NCI-H345 treated with DMSO at 0.1 percent for 48 hours (cell line): ENCODE measurements around the gene ATXN1.
"Not testable (repeated sequence)": the region's sequence is repeated elsewhere in the genome, so short reads cannot be mapped to it uniquely, and the experiment has no call there.

ENCODE experiments used
- DNase-seq: peaks from one replicate; lab custom pipeline; 2025; ENCODE audit not compliant: unreplicated experiment; lab: John Stamatoyannopoulos, UW

Gene ATXN1

DNA sequence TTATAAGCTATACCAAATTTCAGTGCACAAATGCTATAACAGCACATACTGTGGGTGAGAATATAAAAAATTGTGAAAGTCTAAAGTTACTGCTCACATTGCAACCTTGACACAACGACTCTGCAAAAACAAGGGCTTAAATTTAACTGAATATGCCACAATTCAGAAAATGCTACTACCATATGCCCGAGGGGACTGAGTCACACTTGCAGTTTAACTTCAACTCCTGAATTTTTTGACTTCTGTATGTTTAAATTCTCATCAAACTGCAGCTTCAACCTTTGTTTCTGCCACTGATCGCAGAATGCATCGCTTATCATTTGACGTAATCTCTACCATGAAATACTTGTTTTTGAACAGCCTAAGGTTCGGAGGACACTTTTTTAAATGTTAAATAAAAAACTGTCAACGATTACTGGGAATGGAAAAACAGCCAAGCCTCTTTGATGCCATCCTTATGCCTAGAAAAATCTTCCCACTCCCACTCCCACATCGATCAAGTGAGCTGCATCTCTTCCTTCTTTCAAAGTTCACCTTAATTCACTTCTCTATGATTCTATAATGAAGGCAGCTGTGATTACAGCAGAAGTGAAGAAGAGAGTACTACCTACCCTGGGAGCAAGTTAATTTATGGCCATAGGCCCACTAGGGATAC lies 136.5 kb downstream of the ATXN1 start:
- no peak for DNase-seq

DNA sequence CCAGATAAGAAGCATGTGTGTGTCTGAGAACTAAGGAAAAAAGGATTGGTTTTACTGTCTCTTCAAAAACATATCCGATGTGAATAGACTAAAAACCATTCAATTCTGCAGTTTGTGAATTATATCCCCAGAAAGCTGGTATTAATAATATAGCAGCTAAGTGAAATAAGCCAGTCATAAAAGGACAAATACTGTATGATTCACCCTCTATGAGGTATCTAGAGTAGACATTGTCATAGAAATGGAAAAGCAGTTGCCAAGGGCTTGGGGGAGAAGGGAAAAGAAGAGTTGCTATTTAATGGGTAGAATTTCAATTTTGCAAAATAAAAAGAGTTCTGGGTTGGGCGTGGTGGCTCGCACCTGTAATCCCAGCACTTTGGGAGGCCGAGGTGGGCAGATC lies 137.5 kb downstream of the ATXN1 start:
- no peak for DNase-seq

DNA sequence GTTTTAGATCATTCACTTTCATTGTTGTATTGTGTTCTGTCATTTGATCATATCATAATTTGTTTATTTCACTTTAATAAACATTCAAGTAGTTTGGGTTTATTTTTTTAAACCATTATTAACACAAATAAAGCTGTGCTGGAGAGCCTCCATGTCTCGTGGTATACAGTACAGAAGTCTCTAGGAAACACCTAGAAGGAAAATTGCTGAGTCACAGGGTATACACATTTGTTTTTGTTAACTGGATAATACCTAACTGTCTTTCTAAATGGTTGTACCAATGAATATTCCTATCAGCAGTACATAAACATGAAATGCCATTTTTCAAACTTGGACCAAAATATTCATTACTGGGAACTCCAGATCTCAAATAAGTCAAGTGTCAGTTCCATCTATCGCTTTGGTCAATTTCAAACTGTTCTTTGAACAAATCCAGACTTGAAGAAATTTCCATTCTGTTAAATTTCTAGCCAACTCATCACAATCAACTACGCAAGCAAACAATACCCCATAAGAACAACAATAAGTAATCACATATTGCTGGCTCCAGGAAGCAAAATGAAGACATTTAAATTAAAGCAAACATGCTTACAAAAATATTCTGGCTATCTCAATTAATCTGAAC lies 138.1 kb downstream of the ATXN1 start:
- DNase-seq = no peak

DNA sequence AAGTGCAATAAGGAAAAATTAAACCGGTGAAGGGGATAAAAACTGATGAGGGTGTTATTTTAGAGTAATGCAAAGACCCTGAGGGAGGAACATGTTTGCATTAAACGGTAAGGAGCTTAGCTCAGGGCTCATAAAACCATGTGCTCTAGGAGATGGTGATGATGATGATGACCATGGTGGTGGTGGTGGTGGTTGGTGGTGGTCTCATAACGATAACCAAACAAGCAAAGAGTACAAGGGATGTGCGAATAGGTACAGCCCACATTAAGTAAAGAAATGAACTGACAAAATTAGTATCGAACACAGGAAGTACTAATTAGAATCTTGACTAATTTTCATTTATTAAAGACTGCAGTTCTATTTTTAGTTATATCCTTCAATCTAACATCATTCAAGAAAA lies 139.1 kb downstream of the ATXN1 start:
- DNase-seq = no peak

DNA sequence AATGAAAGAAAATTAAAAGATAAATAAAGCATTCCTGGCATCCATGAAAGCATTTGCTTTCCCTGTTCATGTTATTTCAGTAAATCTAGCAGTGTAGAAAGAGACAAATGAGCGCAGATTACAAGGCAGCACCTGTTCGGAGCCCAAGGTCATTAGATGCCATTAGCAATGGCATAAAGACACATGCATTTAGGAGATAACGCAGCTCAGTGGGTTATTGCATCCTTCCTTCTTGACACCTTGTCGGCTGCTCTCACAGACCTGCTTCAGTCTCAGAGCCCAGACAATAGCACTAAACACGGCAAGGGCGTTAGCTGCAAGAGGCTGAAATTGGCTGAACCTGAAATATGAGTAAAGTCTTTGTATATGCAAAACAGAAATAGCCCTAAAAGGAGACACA lies 140.3 kb downstream of the ATXN1 start:
- no peak for DNase-seq

DNA sequence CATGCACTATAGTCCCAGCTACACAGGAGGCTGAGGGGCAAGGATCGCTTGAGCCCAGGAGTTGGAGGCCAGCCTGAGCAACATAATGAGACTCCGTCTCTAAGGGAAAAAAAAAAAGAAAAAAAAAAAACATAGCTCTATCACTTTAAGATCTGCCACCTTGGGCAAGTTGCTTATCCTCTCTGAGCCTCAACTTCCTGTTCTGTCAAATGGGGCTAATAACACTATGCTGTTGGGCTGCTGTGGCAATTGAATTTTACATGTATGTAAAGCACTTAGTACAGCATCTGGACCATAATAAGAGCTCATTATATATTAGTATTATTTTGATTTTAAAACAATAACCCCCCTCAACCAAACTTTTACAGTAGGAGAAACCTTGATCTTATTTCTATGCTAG lies 141.5 kb downstream of the ATXN1 start:
- DNase-seq = no peak

DNA sequence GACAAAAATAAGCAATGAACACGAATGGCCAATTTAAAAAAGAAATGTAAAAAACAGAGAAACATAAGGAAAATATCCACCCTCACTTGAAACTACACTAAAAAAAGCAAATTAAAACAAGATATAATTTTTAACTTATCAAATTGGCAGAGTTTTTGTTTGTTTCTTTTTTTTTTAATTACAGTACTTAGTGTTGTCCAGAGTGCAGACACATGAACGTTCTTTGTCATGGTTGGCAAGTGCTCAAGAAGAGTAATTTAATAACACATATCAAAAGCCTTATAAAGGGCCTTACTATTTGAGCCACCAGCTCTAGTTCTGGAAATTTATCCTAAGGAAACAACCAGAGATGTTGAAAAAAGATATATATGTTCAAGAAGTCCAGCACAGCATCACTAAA lies 142.3 kb downstream of the ATXN1 start:
- DNase-seq = no peak

DNA sequence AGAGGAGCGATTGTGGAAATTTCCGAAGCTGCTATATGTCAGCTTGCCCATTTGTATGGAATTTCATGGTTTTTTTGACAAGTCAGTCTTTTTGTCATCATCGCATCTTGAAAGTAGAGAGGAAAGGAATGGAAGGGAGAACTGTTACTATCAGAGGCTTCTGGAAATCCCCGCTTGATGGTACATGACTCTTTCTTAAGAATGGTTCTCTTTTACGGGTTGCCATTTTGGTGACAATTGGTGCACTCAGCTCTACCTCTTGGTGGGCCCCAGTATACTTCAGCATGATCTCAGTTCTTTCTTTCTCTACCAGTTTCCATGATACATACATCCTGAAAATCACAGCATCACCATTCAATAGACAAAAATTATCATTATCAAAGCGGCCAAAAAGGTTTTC lies 146.0 kb downstream of the ATXN1 start:
- not testable (repeated sequence) for DNase-seq

DNA sequence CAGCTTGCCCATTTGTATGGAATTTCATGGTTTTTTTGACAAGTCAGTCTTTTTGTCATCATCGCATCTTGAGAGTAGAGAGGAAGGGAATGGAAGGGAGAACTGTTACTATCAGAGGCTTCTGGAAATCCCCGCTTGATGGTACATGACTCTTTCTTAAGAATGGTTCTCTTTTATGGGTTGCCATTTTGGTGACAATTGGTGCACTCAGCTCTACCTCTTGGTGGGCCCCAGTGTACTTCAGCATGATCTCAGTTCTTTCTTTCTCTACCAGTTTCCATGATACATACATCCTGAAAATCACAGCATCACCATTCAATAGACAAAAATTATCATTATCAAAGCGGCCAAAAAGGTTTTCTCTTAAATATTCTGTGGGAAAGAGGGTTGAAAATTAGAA lies 147.1 kb downstream of the ATXN1 start:
- not testable (repeated sequence) for DNase-seq

DNA sequence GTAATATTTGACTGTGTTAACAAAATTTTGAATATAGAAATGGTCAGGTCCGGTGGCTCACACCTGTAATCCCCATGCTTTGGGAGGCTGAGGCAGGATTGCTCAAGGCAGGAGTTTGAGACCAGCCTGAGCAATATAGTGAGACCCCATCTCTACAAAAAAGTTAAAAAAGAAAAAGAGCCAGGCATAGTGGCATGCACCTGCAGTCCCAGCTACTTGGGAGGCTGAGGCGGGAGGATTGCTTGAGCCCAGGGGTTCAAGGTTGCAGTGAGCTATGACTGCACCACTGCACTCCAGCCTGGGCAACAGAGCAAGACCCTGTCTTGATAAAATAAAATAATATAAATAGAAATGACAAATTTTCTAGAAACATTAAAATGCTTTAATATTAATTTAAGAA lies 147.8 kb downstream of the ATXN1 start:
- DNase-seq = not testable (repeated sequence)

DNA sequence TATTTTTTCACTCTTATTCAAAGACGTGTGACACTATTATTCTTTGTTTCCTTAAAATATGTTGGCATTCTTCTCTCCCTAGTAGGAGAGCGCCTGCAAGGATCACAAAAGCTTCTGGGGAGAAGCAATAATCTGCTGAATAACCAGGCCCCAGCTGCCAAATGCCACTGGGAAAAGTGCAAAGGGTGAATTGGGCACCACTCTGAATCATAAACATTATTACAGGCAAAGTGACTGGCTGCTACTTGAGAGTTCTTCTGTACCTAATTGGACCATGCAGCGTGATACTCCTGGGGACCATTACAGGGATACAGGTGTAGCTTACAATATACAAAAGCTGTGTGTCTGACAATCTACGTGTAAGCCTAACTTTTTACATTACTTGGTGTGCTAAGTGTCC lies 152.8 kb downstream of the ATXN1 start:
- no peak for DNase-seq

DNA sequence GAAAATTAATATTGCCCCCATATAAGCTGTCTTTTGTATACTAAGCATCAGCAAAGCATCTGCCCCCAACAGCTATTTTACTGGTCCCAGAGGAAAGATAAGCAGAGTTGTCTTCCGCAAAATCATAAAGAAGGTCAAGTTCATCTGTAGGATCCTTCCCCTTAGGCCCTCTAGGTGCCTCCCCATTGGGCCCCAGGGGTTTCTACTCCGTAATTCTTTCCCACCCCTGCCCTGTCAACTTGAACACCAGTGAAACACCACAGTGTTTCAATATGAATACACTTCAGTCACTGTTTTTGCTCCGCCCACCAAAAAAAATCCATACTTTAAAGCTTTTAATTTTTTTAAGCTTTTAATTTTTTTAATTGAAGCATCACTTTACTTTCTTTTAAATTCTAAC lies 159.2 kb downstream of the ATXN1 start:
- no peak for DNase-seq

DNA sequence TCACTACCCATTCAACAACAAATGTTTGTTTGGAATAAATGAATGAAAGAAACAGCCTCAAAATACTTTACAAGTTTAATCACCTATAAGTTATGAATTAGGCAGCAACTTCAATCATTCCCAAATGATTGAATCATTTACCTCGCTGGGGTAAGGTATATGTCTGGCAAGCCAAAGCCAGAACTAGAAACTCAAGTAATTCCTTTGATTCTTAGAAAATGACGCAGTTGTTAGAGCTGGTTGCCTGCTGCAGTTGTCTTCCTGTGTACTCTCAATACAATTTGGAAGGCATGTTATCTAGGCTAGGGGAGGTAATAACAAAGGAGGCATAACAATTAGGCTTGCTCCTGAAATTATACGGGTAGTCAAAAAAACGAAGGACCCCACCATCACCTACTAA lies 160.6 kb downstream of the ATXN1 start:
- no peak for DNase-seq

DNA sequence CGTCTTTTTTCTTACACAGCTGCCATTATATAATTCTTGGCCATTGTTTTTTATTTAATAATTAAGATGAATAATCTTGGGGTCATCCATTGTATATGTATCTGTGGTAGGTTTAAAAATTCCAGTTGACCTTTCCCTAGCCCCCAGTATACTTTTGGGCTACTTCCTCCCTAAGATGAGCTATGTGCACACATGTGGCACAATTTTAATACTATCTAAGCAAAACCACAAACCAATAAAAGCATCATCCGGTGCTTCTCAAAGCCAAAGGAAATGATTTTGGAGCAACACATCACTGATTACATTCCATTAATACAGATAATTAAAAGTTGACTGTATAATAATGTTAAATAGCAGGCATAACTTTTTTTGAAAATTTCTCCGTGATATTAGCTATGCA lies 161.2 kb downstream of the ATXN1 start:
- no peak for DNase-seq

DNA sequence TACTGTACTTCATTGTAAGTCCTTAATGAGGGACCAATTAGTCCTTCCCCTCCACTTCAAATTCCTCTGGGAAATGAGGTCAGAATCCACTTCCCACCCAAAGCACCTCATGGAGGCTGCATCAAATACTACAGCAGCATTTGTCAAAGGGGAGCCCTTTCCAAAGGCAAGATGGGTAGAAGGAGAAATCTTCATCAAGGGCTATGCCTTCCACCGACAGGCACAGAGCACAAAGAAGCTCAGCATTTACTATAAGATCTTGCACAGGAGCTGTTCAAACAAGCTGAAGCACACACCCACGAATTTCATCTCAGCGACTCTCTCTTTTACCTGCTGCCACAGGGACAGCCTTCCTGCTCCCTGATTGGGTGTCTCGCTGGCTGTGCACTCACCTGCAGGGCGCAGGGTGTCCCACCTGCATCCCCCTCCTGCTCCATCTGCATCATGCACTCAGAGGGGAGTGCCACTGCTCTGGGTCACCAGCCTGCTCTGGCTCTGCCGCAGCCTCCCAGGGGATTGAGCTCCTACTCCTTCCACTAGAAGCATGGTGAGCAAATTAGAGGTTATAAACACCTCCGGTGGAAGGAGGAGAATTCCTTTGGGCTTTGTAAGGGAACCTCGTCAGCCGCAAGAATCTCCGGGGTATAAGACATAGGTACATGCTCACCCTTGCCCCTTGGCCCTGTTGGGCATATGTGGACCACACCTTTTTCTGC lies 164.5 kb downstream of the ATXN1 start:
- DNase-seq = no peak

DNA sequence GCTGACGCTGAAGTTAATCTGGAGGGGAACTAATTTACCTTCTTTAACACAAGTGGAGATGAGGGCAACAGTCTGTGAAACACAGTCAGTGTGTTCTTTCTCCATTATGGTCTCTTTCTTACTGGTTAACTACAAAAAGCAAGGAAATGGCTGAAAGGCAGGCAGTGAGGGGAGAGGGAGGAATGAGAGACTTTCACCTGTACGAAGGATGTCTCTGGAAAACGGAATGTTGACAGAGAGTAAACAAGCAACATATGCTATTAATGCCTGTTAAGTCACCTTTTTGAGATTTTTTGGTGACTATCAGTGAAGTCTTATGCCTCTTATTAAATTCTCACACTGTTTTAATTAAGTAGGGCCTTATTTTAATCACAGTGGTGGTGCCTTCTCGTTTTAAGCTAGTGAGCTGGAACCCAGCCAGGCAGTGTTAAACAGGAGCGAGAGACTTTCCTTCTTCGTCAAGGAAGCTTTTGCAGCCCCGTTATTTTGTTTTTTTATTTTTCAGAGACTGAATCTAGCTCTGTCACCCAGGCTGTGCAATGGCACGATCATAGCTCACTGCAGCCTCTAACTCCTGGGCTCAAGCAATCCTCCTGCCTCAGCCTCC lies 165.6 kb downstream of the ATXN1 start:
- no peak for DNase-seq

DNA sequence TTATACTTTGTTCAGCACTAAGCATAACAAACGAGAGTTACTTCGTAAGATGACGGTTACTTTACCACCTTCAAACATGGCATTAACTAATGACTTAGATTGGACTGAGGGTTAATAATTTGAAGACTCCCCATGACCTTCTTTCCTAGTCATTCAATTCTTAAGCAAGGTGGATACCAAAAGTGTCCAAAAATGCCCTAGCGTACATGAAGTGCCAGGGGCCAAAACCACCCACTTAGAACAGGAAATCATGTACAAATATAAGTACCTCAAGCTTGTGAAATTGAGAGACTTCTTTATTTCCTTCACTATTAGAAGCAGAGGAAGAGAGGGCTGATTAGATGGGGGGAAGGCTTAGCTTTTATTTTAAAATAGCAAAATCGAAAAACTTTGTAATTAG lies 166.4 kb downstream of the ATXN1 start:
- DNase-seq = no peak

DNA sequence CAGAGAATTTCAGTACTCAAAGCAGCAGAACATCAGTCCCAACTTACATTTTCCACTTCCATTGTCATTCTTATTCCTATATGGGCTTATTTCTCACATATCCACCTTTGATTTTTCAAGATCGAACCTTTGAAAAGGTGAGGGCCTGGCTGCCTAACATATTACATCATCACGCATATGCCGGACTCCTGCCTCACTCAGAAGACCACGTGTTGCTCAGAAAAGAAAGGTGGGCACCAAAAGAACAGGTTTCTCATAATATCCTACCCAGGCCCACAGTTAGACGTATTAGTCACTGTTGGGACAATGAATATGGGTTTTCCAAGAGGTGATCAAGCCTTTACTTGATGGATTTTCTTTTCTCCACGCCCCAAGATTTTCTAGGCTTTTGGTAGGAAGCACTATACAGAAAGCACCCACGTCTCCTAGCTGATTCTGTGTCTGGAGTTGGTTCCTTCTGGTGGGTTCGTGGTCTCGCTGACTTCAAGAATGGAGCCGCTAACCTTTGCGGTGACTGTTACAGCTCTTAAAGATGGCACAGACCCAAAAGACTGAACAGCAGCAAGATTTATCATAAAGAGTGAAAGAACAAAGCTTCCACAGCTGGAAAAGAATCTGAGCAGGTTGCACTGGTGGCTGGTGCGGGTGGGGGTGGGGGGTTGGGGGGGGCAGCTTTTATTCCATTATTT lies 168.9 kb downstream of the ATXN1 start:
- no peak for DNase-seq

DNA sequence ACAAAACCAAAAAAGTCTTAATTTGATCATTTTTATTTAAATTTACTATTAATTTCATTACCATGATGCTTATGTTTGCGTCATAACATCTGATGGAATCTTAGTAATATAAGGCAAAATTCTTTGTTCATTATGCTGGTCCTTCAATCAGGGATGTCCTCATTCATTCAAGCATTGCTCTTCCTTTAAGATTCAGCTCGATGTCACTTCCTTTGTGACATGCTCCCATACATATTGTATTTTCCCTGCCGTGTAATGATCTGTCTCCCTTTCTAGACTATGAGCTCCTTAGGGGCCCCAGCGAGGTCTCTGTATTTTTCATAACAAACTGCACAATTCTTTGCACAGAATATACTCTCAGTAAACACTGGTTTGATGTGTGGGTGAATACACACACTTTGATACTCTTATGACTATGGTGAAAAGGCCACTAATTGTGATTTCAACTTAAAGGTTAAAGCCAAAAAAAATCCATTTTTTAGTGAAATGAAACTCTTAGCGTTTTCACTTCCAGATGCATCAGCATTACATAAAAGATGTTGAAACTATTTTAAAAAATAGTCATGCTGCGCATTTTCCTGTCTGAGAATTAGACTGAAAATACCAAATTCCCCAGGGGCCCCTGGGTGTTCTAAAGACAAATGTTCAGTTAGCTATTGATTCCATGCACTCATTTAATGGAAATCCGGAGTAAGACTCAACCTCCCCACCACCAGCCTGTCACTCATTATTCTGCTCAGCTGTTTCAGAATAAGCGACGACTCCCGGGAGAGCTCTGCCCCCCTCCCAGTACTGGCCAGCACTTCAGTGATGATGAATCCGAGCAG lies 169.7 kb downstream of the ATXN1 start:
- no peak for DNase-seq

DNA sequence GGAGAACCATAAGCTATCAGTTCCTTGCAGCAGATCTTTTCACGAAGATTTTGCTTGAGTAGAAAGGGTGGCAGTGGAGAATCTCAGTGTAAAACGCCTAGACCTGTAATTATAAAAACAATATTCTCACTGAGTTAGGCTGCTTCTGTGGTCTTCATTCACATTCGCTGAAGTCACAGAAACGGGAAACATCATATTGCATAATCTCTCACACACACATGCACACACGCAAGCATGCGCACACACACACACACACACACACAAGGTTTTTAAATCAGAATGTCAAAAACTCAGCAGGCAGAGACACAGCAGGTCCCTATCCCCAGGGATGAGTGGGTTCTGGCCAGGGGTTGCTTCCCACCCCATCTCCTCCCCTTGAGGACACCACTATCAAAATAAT lies 175.5 kb downstream of the ATXN1 start:
- no peak for DNase-seq
